Loucy (cell line): Measurements from ENCODE around the gene MGAT5.

Source experiments
- EZH2phosphoT487 ChIP-seq: fragments of 200-600 bp; IDR thresholded peaks from 2 replicates; pipeline ENCODE4 v1.6.1; 2018; ENCODE audit warnings: antibody characterized with exemption, mild to moderate bottlenecking, moderate library complexity, borderline replicate concordance
- TF ChIP-seq, protein P1 (sequence below): fragments of 200-600 bp; sonication (generic); conservative IDR thresholded peaks from 2 replicates; pipeline ENCODE4 v1.5.1; 2014; ENCODE audit warnings: mild to moderate bottlenecking, antibody characterized with exemption, low read length

- TF ChIP-seq, protein P1, sequence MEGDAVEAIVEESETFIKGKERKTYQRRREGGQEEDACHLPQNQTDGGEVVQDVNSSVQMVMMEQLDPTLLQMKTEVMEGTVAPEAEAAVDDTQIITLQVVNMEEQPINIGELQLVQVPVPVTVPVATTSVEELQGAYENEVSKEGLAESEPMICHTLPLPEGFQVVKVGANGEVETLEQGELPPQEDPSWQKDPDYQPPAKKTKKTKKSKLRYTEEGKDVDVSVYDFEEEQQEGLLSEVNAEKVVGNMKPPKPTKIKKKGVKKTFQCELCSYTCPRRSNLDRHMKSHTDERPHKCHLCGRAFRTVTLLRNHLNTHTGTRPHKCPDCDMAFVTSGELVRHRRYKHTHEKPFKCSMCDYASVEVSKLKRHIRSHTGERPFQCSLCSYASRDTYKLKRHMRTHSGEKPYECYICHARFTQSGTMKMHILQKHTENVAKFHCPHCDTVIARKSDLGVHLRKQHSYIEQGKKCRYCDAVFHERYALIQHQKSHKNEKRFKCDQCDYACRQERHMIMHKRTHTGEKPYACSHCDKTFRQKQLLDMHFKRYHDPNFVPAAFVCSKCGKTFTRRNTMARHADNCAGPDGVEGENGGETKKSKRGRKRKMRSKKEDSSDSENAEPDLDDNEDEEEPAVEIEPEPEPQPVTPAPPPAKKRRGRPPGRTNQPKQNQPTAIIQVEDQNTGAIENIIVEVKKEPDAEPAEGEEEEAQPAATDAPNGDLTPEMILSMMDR: no peak
- no peak for TF ChIP-seq EZH2phosphoT487
These were observed 208.4 kb downstream of the MGAT5 start for GRCh38 chr2:134462275-134462674.
